ENCODE measurements around the gene IGFBPL1. TPM values are rescaled to one million over a fixed set of nuclear protein-coding genes. Genes with fewer than 3 reads are reported as not detected.

The IGFBPL1 gene
- total and polyA plus RNA-seq, 2 of the 13 experiments (the other 11 are each of a cell fraction or from before 2014, with no cell fraction given): 0.24 TPM; not detected in 1

DNA sequence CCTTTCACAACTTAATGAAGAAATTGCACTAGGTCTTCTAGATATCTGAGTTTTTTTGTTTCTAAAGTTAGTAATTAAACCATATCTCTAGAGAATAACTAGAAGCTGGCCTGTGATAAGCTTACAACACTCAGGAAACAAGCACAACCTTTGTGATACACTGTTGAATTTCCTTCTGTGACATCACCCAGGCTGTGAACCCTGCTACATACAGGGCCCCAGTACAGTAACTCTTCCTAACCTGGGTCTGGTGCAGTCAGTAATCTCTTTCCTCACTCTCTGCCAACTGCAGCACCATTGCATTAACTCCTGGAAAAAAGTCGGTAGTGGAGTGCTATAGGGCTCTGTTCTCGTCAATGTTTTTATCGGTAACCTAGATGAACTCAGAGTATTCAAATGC is 10.6 kb upstream of the IGFBPL1 start (continued):
- no peak for TF ChIP-seq ZNF672 (CRISPR knock-in tag; IDR thresholded peaks at IDR 0.05)
- no peak for TF ChIP-seq HOXA7 (CRISPR knock-in tag; IDR thresholded peaks at IDR 0.05)
- no peak for TF ChIP-seq PHF21A (CRISPR knock-in tag; IDR thresholded peaks at IDR 0.05)
- TF ChIP-seq EP300 (IDR thresholded peaks at IDR 0.05; ENCODE audit: low read depth in 2 of 2, low read length in 2 of 2): 0 out of 4 replicates have a peak, but pooled peaks of 1 of the 2 experiments have one; percentile 15
- TF ChIP-seq EP300 (CRISPR knock-in tag; IDR thresholded peaks at IDR 0.05; ENCODE audit: borderline replicate concordance): peak; percentile 19; the same call in 1 of the 2 replicates
- TF ChIP-seq ASH2L (IDR thresholded peaks at IDR 0.05; ENCODE audit: insufficient read length, low read depth, low read length): peak; percentile 20
- TF ChIP-seq, protein P1, sequence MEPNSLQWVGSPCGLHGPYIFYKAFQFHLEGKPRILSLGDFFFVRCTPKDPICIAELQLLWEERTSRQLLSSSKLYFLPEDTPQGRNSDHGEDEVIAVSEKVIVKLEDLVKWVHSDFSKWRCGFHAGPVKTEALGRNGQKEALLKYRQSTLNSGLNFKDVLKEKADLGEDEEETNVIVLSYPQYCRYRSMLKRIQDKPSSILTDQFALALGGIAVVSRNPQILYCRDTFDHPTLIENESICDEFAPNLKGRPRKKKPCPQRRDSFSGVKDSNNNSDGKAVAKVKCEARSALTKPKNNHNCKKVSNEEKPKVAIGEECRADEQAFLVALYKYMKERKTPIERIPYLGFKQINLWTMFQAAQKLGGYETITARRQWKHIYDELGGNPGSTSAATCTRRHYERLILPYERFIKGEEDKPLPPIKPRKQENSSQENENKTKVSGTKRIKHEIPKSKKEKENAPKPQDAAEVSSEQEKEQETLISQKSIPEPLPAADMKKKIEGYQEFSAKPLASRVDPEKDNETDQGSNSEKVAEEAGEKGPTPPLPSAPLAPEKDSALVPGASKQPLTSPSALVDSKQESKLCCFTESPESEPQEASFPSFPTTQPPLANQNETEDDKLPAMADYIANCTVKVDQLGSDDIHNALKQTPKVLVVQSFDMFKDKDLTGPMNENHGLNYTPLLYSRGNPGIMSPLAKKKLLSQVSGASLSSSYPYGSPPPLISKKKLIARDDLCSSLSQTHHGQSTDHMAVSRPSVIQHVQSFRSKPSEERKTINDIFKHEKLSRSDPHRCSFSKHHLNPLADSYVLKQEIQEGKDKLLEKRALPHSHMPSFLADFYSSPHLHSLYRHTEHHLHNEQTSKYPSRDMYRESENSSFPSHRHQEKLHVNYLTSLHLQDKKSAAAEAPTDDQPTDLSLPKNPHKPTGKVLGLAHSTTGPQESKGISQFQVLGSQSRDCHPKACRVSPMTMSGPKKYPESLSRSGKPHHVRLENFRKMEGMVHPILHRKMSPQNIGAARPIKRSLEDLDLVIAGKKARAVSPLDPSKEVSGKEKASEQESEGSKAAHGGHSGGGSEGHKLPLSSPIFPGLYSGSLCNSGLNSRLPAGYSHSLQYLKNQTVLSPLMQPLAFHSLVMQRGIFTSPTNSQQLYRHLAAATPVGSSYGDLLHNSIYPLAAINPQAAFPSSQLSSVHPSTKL (CRISPR knock-in tag; IDR thresholded peaks at IDR 0.05): 0 out of 2 replicates have a peak, but pooled peaks have one; percentile 9

DNA sequence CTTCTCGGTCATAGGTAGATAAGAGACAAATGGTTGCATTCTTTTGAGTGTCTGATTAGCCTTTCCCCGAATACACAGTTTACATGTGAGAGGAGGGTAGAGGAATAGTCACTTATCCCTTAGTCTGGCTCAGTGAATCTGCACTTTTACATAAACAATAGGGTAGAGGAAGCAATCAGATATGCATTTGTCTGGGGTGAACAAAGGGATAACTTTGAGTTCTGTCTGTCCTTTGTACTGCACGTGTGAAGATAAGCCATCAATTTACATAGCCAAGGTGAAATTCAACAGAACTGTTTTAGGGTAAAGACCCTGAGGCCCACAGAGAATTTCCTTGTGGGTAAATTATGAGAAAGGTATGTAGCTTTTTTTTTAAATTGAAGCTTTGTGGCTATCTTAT is 10.1 kb upstream of the IGFBPL1 start:
- FAIRE-seq (no peak), DNase-seq (ENCODE audit: low spot score) (peak; percentile 45), ATAC-seq (no peak)
- peaks cover 67% of the 10 kb centered on the region for H3K4me1 ChIP-seq (ENCODE audit: insufficient read depth, low read length)
- H4K20me1 ChIP-seq (ENCODE audit: insufficient read depth, low read length): no peaks in the 10 kb centered on the region
- CTCF ChIA-PET (ENCODE audit: low intra/inter-chr PET ratio, low total read pairs): interaction anchor here (1.2 to 2.2 kb wide), 2 partner anchors 34 to 63 kb away, joined by 3 to 14 read pairs; no protein-coding TSS in a partner anchor
- in situ Hi-C loops (cut with HindIII; ENCODE audit: extremely low pct_ligation_motif_present, low pct_unique_long_range_greater_than_20kb): no loop called here
- peaks cover 3% of the 10 kb centered on the region for H3K79me2 ChIP-seq (ENCODE audit: insufficient read depth, low read length)
- no peaks in the 10 kb centered on the region for H3K36me3 ChIP-seq (replicated peaks in 1 of 2; ENCODE audit: control insufficient read depth in 1 of 2, insufficient read depth in 2 of 2, low read length in 2 of 2)
- H3K27ac ChIP-seq (ENCODE audit: extremely low read length, insufficient read depth, low read length): no peak overlapping the region
- WGBS (ENCODE audit: low lambda C conversion rate): 14% methylated on average over 3 of the region's 3 CpGs
- 0 out of 2 replicates have a peak overlapping the region, but pooled peaks have one; percentile 28 for H3K4me2 ChIP-seq (ENCODE audit: low read depth, low read length)
- no peak overlapping the region; the same call in 1 of the 2 replicates for H3K9ac ChIP-seq (ENCODE audit: insufficient read depth, low read depth, low read length)
- H2AFZ ChIP-seq (ENCODE audit: low read length): no peak overlapping the region
- intact Hi-C loops (cut with micrococcal nuclease; ENCODE audit: unreplicated experiment): loop anchor here (5.0 to 10.0 kb wide), 2 partner anchors 188 to 390 kb away; partner anchors contain the start of gene ANKRD18A
- H3K4me3 ChIP-seq (replicated peaks in 1 of 3; ENCODE audit: insufficient read depth in 1 of 3, low read depth in 2 of 3, low read length in 3 of 3): no peak overlapping the region
- BruUV-seq (replicated peaks): no TSS peak
- POLR2A ChIA-PET: interaction anchor here (0.8 to 1.7 kb wide), 3 partner anchors 9 to 53 kb away, joined by 3 to 6 read pairs (median 3); no protein-coding TSS in a partner anchor
- no peaks in the 10 kb centered on the region for H3K9me3 ChIP-seq (ENCODE audit: low read length)
- peaks cover 0 to 5% of the 10 kb centered on the region in 2 experiments; a peak in 2 of 5 replicates for H3K27me3 ChIP-seq (ENCODE audit: control insufficient read depth in 1 of 2, insufficient read depth in 2 of 2, low read length in 2 of 2)
- TF ChIP-seq, protein P2, sequence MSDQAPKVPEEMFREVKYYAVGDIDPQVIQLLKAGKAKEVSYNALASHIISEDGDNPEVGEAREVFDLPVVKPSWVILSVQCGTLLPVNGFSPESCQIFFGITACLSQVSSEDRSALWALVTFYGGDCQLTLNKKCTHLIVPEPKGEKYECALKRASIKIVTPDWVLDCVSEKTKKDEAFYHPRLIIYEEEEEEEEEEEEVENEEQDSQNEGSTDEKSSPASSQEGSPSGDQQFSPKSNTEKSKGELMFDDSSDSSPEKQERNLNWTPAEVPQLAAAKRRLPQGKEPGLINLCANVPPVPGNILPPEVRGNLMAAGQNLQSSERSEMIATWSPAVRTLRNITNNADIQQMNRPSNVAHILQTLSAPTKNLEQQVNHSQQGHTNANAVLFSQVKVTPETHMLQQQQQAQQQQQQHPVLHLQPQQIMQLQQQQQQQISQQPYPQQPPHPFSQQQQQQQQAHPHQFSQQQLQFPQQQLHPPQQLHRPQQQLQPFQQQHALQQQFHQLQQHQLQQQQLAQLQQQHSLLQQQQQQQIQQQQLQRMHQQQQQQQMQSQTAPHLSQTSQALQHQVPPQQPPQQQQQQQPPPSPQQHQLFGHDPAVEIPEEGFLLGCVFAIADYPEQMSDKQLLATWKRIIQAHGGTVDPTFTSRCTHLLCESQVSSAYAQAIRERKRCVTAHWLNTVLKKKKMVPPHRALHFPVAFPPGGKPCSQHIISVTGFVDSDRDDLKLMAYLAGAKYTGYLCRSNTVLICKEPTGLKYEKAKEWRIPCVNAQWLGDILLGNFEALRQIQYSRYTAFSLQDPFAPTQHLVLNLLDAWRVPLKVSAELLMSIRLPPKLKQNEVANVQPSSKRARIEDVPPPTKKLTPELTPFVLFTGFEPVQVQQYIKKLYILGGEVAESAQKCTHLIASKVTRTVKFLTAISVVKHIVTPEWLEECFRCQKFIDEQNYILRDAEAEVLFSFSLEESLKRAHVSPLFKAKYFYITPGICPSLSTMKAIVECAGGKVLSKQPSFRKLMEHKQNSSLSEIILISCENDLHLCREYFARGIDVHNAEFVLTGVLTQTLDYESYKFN (CRISPR knock-in tag; conservative IDR thresholded peaks at IDR 0.05): 0 out of 2 replicates have a peak, but pooled peaks have one; percentile 4
- TF ChIP-seq SP5 (CRISPR knock-in tag; IDR thresholded peaks at IDR 0.05; ENCODE audit: borderline replicate concordance, low read depth) (no peak), SOX5 (CRISPR knock-in tag; IDR thresholded peaks at IDR 0.05; ENCODE audit: borderline replicate concordance) (peak; percentile 91), KLF13 (CRISPR knock-in tag; IDR thresholded peaks at IDR 0.05) (no peak)

Data from HepG2 (cell line).